BJ (cell line): ENCODE results near the gene FBXO8. TPM values are rescaled to one million over a fixed set of nuclear protein-coding genes. Genes with fewer than 3 reads are reported as not detected.

Source experiments
- CTCF ChIA-PET: fragments of 350-600 bp; formaldehyde crosslinking; extraction: SDS; loops from one replicate; lab custom pipeline; 2021; ENCODE audit warnings: antibody characterized with exemption, inconsistent platforms; lab: Yijun Ruan, JAX
- POLR2A ChIA-PET: fragments of 300-600 bp; sonication (Branson Sonifier 250); formaldehyde crosslinking; extraction: SDS; loops from one replicate; lab custom pipeline; 2021; ENCODE audit warnings: antibody characterized with exemption; lab: Charles Lee
- DNase-seq: peaks from one replicate; pipeline ENCODE4 v3.0.0-alpha.2; 2011; ENCODE audit warnings: low read depth
- H3K27me3 ChIP-seq: 2 replicates; pipeline ENCODE4 v1.6.0; 2011; ENCODE audit warnings: low read length; ENCODE audit not compliant: control insufficient read depth, insufficient read depth
- H3K36me3 ChIP-seq: 2 replicates; pipeline ENCODE4 v1.5.1; 2011; ENCODE audit warnings: low read length; ENCODE audit not compliant: control insufficient read depth, insufficient read depth
- H3K4me3 ChIP-seq: 2 replicates; pipeline ENCODE4 v1.5.1; 2011; ENCODE audit warnings: low read depth, mild to moderate bottlenecking, control low read depth, low read length
- polyA minus RNA-seq: library from RNA; depleted of rRNA, polyadenylated mRNA; stranded (reverse); fragments of >200 nt; gene quantifications from 2 replicates; pipeline ENCODE4 v1.2.3, GENCODE V29; 2011; rRNA and poly(A)+ RNA removed
- polyA plus RNA-seq: library from polyadenylated mRNA; depleted of rRNA; stranded (reverse); fragments of >200 nt; gene quantifications from 2 replicates; pipeline ENCODE4 v1.2.3, GENCODE V29; 2011; rRNA removed
- TF ChIP-seq, protein P1 (sequence below): IDR thresholded peaks from 2 replicates; pipeline ENCODE4 v1.5.1; 2011; ENCODE audit warnings: low read depth, mild to moderate bottlenecking, control low read depth, inconsistent platforms, low read length, moderate library complexity; ENCODE audit not compliant: insufficient read depth

Gene FBXO8, protein sequence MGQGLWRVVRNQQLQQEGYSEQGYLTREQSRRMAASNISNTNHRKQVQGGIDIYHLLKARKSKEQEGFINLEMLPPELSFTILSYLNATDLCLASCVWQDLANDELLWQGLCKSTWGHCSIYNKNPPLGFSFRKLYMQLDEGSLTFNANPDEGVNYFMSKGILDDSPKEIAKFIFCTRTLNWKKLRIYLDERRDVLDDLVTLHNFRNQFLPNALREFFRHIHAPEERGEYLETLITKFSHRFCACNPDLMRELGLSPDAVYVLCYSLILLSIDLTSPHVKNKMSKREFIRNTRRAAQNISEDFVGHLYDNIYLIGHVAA
- polyA plus RNA-seq (19.5 and 29.8 TPM in 2 replicates), polyA minus RNA-seq (11.4 and 22.0 TPM in 2 replicates)

DNA sequence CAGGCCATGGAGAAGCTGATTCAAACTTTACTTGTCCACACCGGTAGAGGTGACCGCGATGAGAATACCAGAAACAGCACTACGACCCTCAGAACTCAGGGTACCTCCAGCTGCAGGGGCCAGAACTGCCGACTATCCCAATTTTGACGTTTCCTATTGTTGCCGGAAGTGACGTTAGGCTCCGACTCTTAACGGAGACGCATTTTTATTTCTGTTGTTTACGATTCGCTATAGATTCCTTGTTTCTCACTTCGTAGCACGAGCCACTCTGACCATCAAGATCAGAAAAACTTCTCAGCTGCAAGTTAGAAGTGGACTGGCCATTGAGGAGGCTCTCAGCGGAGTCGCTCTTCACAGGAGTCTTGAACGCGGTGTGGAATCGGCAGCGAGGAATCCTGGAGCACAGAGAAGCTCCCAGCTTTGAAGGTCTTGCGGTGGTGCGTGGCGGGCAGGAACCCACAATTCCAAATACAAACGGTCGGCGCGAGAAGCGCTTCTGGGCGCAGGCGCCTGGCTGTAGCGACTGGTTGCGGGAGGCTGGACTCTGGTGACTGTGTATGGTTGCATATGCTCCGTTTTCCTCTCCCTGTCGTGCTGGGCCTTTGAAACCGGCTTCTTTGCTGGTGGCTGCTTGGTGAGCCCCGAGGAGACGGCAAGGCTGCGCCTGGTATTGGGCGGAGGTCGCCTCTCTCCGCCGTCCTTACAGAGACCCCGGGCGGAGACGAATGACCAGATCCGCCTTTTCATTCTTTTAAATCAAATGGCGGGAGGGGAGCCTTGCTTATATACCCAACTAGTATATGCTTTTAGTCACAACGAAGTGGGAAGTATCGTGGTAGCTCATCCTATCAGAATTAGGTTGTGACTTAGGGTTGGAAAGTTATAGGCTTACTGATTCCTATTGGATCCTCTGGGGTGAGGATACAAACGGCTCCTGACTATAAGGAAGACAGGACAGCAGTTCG, at the start of gene FBXO8, which contains the start of gene CEP44:
TSS of gene FBXO8 (minus strand) at position 161 of the 965 bp plus-strand sequence. CDS start 20,575 bp downstream, outside the sequence.
TSS of gene CEP44 (plus strand) at position 405 of the 965 bp plus-strand sequence. CDS start 15,211 bp downstream, outside the sequence.
- peak; percentile 38 for DNase-seq
- Histone ChIP-seq H3K4me3 (peak within 1 kb of the TSS; percentile 87), H3K27me3 (no peaks in the 10 kb centered on the region), H3K36me3 (no peaks in the 10 kb centered on the region)
- CTCF ChIA-PET, result no interaction called here
- TF ChIP-seq, protein P1, sequence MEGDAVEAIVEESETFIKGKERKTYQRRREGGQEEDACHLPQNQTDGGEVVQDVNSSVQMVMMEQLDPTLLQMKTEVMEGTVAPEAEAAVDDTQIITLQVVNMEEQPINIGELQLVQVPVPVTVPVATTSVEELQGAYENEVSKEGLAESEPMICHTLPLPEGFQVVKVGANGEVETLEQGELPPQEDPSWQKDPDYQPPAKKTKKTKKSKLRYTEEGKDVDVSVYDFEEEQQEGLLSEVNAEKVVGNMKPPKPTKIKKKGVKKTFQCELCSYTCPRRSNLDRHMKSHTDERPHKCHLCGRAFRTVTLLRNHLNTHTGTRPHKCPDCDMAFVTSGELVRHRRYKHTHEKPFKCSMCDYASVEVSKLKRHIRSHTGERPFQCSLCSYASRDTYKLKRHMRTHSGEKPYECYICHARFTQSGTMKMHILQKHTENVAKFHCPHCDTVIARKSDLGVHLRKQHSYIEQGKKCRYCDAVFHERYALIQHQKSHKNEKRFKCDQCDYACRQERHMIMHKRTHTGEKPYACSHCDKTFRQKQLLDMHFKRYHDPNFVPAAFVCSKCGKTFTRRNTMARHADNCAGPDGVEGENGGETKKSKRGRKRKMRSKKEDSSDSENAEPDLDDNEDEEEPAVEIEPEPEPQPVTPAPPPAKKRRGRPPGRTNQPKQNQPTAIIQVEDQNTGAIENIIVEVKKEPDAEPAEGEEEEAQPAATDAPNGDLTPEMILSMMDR, result no peak
- POLR2A ChIA-PET, result no interaction called here

DNA sequence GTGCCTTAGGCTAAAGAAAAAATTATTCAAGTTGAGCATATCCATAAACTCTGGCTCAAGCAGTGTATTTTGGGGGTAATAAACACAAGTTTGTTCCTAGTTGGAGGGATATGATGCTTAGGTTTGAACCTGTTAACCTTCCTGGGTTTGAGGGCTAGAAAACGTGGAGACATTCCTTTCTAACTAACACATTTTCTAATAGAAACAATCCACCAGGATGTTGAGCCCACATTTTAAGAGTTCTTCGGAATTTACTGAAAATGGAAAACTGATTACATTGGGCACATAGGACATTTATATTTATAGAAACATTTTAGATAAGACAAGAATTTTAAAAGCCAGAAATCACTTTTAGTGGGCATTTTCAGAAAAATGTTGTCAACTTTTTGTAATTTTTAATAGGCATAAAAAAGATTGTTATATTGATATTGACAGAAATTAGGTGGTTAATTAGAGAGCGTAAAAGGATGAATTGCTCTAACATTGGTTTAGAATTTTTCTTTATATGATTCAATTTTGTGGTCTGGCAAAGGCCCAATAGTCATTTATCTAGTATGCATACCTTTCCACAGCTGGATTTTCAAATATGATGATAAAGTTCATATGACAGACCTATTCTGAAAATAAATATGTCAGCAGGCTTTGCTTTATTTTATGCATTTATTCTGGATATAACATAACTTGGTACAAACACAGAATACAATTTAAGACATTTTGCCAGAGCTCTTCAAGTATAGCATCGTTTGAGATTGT, 49.5 kb upstream of the FBXO8 start:
- no peak for DNase-seq

DNA sequence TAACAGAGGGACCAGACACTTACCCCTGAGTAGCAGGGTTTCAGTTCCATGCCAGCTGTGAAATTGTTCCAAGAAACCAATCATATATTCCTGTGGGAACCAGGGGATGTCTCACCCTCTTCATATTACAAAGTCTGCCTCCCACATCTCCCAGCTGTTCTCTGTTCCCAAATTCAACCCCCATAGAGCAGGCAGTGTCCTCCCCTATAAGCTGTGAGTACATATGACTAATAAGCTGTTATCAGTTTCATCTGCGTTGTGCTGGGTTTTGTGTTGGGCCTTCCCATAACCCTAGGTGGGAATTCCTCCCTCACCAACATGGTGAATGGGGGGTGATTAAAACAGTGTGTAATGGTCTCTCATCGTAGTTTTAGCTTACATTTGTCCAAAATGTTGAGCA, 41.3 kb upstream of the FBXO8 start:
- no peak overlapping the region for H3K4me3 ChIP-seq
- no peaks in the 10 kb centered on the region for H3K27me3 ChIP-seq
- TF ChIP-seq, protein P1, result no peak
- no peak for DNase-seq
- ChIA-PET POLR2A (interaction anchor here (0.5 kb wide), 1 partner anchor 11 kb away, joined by 4 read pairs; no protein-coding TSS in a partner anchor), CTCF (no interaction called here)
- no peaks in the 10 kb centered on the region for H3K36me3 ChIP-seq

More for the DNA sequence above, 49.5 kb upstream of the FBXO8 start:
- ChIA-PET CTCF (no interaction called here), POLR2A (no interaction called here)
- TF ChIP-seq, protein P1, result no peak
- Histone ChIP-seq H3K27me3 (no peaks in the 10 kb centered on the region), H3K36me3 (no peaks in the 10 kb centered on the region), H3K4me3 (no peak overlapping the region)

DNA sequence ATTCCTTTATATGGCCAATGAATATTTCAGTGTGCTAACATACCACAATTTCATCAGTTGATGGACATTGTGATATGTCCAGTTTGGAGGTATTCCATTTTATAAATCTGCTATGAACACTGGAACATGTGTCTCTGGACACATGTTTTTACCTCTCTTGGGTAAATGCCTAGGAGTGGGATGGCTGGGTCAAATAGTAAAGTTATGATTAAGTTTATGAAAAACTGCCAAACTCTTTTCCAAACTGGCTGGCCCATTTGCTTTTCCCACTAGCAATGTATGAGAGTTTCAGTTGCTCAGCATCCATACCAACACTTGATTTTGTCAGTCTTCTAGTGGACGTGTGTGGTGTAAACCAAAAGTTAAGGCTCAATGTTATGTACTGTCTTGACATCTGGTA, 40.8 kb upstream of the FBXO8 start:
- CTCF ChIA-PET, result no interaction called here
- no peak for DNase-seq
- H3K4me3 ChIP-seq, result no peak overlapping the region
- TF ChIP-seq, protein P1, result no peak
- no peaks in the 10 kb centered on the region for H3K27me3 ChIP-seq
- H3K36me3 ChIP-seq, result no peaks in the 10 kb centered on the region
- POLR2A ChIA-PET, result interaction anchor here (0.5 kb wide), 1 partner anchor 12 kb away, joined by 4 read pairs; no protein-coding TSS in a partner anchor
